Hepatocyte (in vitro differentiated cells): Measurements from ENCODE around the gene RIPOR1.

Experiments
- EZH2 ChIP-seq: fragments of 200-600 bp; sonication (generic); IDR thresholded peaks from 2 replicates; pipeline ENCODE4 v1.6.1; 2016; ENCODE audit warnings: antibody characterized with exemption, mild to moderate bottlenecking, borderline replicate concordance
- TF ChIP-seq, protein P1 (sequence below): fragments of 200-600 bp; sonication (generic); IDR thresholded peaks from 2 replicates; pipeline ENCODE4 v1.5.1; 2016; ENCODE audit warnings: antibody characterized with exemption, mild to moderate bottlenecking; ENCODE audit not compliant: poor library complexity

DNA sequence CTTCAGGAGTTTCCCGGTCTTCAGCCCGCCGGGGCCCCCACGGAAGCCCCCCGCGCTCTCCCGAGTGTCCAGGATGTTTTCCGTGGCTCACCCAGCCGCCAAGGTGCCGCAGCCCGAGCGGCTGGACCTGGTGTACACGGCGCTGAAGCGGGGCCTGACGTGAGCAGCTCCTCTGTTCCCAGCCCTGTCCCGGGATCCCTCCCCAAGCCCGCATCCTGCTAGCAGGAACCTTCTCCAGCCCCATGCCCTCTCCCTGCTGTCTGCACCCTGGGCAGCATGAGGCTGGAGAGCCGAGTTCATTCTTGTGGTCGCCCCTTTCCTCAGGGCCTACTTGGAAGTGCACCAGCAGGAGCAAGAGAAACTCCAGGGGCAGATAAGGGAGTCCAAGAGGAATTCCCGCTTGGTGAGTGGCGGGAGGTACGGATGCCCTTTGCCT is 10.1 kb downstream of the RIPOR1 start:
- TF ChIP-seq, protein P1, sequence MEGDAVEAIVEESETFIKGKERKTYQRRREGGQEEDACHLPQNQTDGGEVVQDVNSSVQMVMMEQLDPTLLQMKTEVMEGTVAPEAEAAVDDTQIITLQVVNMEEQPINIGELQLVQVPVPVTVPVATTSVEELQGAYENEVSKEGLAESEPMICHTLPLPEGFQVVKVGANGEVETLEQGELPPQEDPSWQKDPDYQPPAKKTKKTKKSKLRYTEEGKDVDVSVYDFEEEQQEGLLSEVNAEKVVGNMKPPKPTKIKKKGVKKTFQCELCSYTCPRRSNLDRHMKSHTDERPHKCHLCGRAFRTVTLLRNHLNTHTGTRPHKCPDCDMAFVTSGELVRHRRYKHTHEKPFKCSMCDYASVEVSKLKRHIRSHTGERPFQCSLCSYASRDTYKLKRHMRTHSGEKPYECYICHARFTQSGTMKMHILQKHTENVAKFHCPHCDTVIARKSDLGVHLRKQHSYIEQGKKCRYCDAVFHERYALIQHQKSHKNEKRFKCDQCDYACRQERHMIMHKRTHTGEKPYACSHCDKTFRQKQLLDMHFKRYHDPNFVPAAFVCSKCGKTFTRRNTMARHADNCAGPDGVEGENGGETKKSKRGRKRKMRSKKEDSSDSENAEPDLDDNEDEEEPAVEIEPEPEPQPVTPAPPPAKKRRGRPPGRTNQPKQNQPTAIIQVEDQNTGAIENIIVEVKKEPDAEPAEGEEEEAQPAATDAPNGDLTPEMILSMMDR = no peak
- TF ChIP-seq EZH2 = no peak
